CD1c-positive myeloid dendritic cell (primary cell): ENCODE results near the gene FILIP1L.
"Not testable (repeated sequence)": the region's sequence is repeated elsewhere in the genome, so short reads cannot be mapped to it uniquely, and the experiment has no call there.

Source experiments
- DNase-seq: peaks from one replicate; pipeline ENCODE4 v3.0.0-alpha.2; 2016; ENCODE audit errors: extremely low spot score

The FILIP1L gene

GRCh38 chr3:100075196-100075595, 39.1 kb downstream of the FILIP1L start:
- no peak for DNase-seq

GRCh38 chr3:100073714-100074307, 40.5 kb downstream of the FILIP1L start:
- DNase-seq = peak; percentile 81

GRCh38 chr3:100073049-100073713, 41.1 kb downstream of the FILIP1L start:
- peak; percentile 60 for DNase-seq

- peak; percentile 83 for DNase-seq
Observed at GRCh38 chr3:100072326-100073048, 41.8 kb downstream of the FILIP1L start.

- no peak for DNase-seq
Observed at GRCh38 chr3:100069472-100069871, 44.8 kb downstream of the FILIP1L start.

- peak; percentile 77 for DNase-seq
Observed at GRCh38 chr3:100068826-100069225, 45.5 kb downstream of the FILIP1L start.

- no peak for DNase-seq
Observed at GRCh38 chr3:100067589-100067988, 46.7 kb downstream of the FILIP1L start.

- DNase-seq = no peak
Observed at GRCh38 chr3:100063929-100064461, 50.3 kb downstream of the FILIP1L start.

- DNase-seq = no peak
Observed at GRCh38 chr3:100062665-100063064, 51.6 kb downstream of the FILIP1L start.

- peak; percentile 27 for DNase-seq
Observed at GRCh38 chr3:100060685-100061484, 53.4 kb downstream of the FILIP1L start.

- no peak for DNase-seq
Observed at GRCh38 chr3:100059472-100059871, 54.8 kb downstream of the FILIP1L start.

- DNase-seq = no peak
Observed at GRCh38 chr3:100057716-100058575, 56.4 kb downstream of the FILIP1L start.

- DNase-seq = no peak
Observed at GRCh38 chr3:100053951-100054620, 60.2 kb downstream of the FILIP1L start.

- not testable (repeated sequence) for DNase-seq
Observed at GRCh38 chr3:100051513-100051912, 62.8 kb downstream of the FILIP1L start.

GRCh38 chr3:100048248-100048647, 66.1 kb downstream of the FILIP1L start:
- DNase-seq = no peak

GRCh38 chr3:100047455-100048141, 66.7 kb downstream of the FILIP1L start:
- DNase-seq = peak; percentile 73

GRCh38 chr3:100046986-100047385, 67.3 kb downstream of the FILIP1L start:
- peak; percentile 51 for DNase-seq

GRCh38 chr3:100045696-100046095, 68.6 kb downstream of the FILIP1L start:
- DNase-seq = peak; percentile 47

- DNase-seq = peak; percentile 86
Observed at GRCh38 chr3:100044369-100044768, 69.9 kb downstream of the FILIP1L start.

GRCh38 chr3:100043271-100043670, 71.0 kb downstream of the FILIP1L start:
- peak; percentile 59 for DNase-seq
